Pancreas (tissue), 10 donors: ENCODE results near the gene CEP41. TPM values are rescaled to one million over a fixed set of nuclear protein-coding genes. Genes with fewer than 3 reads are reported as not detected.

ENCODE experiments used
- ATAC-seq, 4 donors: fragments of 200-7000 bp; cut with Tn5 transposase; one replicate each; pipeline versions ENCODE4 v1.8.0 to v1.9.1; 2020; ENCODE audit warnings: mild to moderate bottlenecking in 4 of 4, moderate library complexity in 4 of 4
- DNase-seq, 6 donors: peaks; one replicate each; pipeline ENCODE4 v3.0.0-alpha.2; 2020
- FAIRE-seq: peaks from 2 replicates; lab custom pipeline; 2012; peaks lifted over from hg19 to GRCh38; lab: Jason Lieb, UNC
- H3K27ac ChIP-seq, 4 donors: fragments of 200-600 bp; sonication (generic); 1 replicate in 3 of 4; 2 replicates in 1 of 4; pipeline versions ENCODE4 v1.5.0 to v1.8.0; 2020
- H3K27me3 ChIP-seq, 4 donors: fragments of 200-600 bp; one replicate each; pipeline ENCODE4 v1.8.0; 2021
- H3K36me3 ChIP-seq, 3 donors: fragments of 200-600 bp; sonication (generic) in 1 of 3; one replicate each; pipeline versions ENCODE4 v1.5.0 to v1.8.0; 2020 to 2021
- H3K4me1 ChIP-seq, 3 donors: fragments of 200-600 bp; one replicate each; pipeline ENCODE4 v1.8.0; 2021
- H3K4me3 ChIP-seq, 4 donors: fragments of 200-600 bp; sonication (generic) in 2 of 4; one replicate each; pipeline versions ENCODE4 v1.5.0 to v1.8.0; 2020 to 2021
- H3K9me3 ChIP-seq, 4 donors: fragments of 200-600 bp; one replicate each; pipeline ENCODE4 v1.8.0; 2021
- CTCF ChIP-seq, 4 donors: fragments of 200-600 bp; sonication (generic) in 3 of 4; IDR thresholded peaks; one replicate each; pipeline versions ENCODE4 v1.5.0 to v1.8.0; 2021; ENCODE audit warnings: antibody characterized with exemption in 4 of 4
- WGBS, 2 donors: extraction: QIAGEN DNeasy Blood & Tissue Kit; methylation state at CpG; one replicate each; pipeline ENCODE4 v1.1.7; 2013; 5-methylcytosine and 5-hydroxymethylcytosine counted together
- intact Hi-C, 3 donors: fragments of 100-400 bp; cut with DNase I; formaldehyde crosslinking; loops; one replicate each; pipeline versions ENCODE4 v1.11.1 to v1.14.2; 2022
- polyA plus RNA-seq, 2 donors: library from polyadenylated mRNA; stranded (reverse); fragments of 200-250 nt; gene quantifications; one replicate each; pipeline ENCODE4 v1.2.3, GENCODE V29; 2013
- total RNA-seq, 6 donors: library from RNA; stranded (reverse); fragmentation: NEBNext Ultra II Directional in 4 of 6; extraction: Animal tissue kit (Norgen Biotek cat#: 25700) in 4 of 6; gene quantifications; one replicate each; pipeline versions ENCODE4 v1.2.1 to v1.2.4, GENCODE V29; 2021 to 2023
- donor health status: healthy with polysubstance abuse.
- donor health status: DM: no; HTN: no; CAD: no; lungs with moderate emphysema.
- donor health status: DM: no; HTN: no; CAD: no.
- donor health status: control.
- donor health status: control.
- donor health status: Bipolar disorder and iron deficiency.
- donor health status: DM: yes; HTN: yes; CAD: no.
- donor health status: DM: no; HTN: no; CAD: no.
- donor health status: DM: no; HTN: no; CAD: no.
- donor health status: DM: yes; HTN: yes; CAD: no.

The CEP41 gene
- total and polyA plus RNA-seq, 8 donors, result 1.8 to 10.3 (median 4.5) TPM

- Histone ChIP-seq H3K4me1 (peaks cover 0 to 4% (median 0%) of the 10 kb centered on the region in 3 donors), H3K4me3 (no peak overlapping the region), H3K9me3 (no peaks in the 10 kb centered on the region), H3K36me3 (no peaks in the 10 kb centered on the region), H3K27ac (no peak overlapping the region), H3K27me3 (no peaks in the 10 kb centered on the region)
- FAIRE-seq (no peak), ATAC-seq (peak in 1 of 4 donors; percentile 4), DNase-seq (no peak)
- no peak for TF ChIP-seq CTCF (IDR thresholded peaks at IDR 0.05)
- intact Hi-C loops, result no loop called here
- WGBS, 2 donors, result 43% methylated on average over 1 of the region's 1 CpG
Measured at GRCh38 chr7:130481898-130482297, 41.1 kb upstream of the CEP41 start.

GRCh38 chr7:130479716-130480400 is 39.0 kb upstream of the CEP41 start:
- FAIRE-seq, result no peak
- H3K27ac ChIP-seq, result no peak overlapping the region
- peaks cover 0 to 4% (median 0%) of the 10 kb centered on the region in 3 donors for H3K4me1 ChIP-seq
- DNase-seq, result no peak
- H3K36me3 ChIP-seq, result no peaks in the 10 kb centered on the region
- H3K9me3 ChIP-seq, result no peaks in the 10 kb centered on the region
- no peaks in the 10 kb centered on the region for H3K27me3 ChIP-seq
- WGBS, 2 donors, result 89 to 94% methylated on average over 1 of the region's 1 CpG
- H3K4me3 ChIP-seq, result no peak overlapping the region
- TF ChIP-seq CTCF (IDR thresholded peaks at IDR 0.05), result no peak
- intact Hi-C loops, result no loop called here
- ATAC-seq, result no peak

GRCh38 chr7:130478991-130479390 is 38.2 kb upstream of the CEP41 start:
- ATAC-seq, result no peak
- Histone ChIP-seq H3K36me3 (no peaks in the 10 kb centered on the region), H3K9me3 (no peaks in the 10 kb centered on the region), H3K4me1 (no peaks in the 10 kb centered on the region), H3K4me3 (no peak overlapping the region), H3K27me3 (no peaks in the 10 kb centered on the region), H3K27ac (no peak overlapping the region)
- no peak for FAIRE-seq
- TF ChIP-seq CTCF (IDR thresholded peaks at IDR 0.05), result no peak
- DNase-seq, result no peak
- intact Hi-C loops, result no loop called here
- 71 to 73% methylated on average over 3 of the region's 3 CpGs for WGBS, 2 donors

GRCh38 chr7:130476297-130477150 is 35.7 kb upstream of the CEP41 start:
- intact Hi-C loops, result no loop called here
- DNase-seq (no peak), ATAC-seq (no peak), FAIRE-seq (no peak)
- no peaks in the 10 kb centered on the region for H3K36me3 ChIP-seq
- 78 to 80% methylated on average over 9 of the region's 9 CpGs for WGBS, 2 donors
- H3K27ac ChIP-seq, result no peak overlapping the region
- H3K27me3 ChIP-seq, result no peaks in the 10 kb centered on the region
- TF ChIP-seq CTCF (IDR thresholded peaks at IDR 0.05), result no peak
- no peaks in the 10 kb centered on the region for H3K9me3 ChIP-seq
- H3K4me1 ChIP-seq, result no peaks in the 10 kb centered on the region
- no peak overlapping the region for H3K4me3 ChIP-seq
